K562 (cell line): Measurements from ENCODE around the gene EID2. TPM values are rescaled to one million over a fixed set of nuclear protein-coding genes. Genes with fewer than 3 reads are reported as not detected.

Source experiments
- CC2D1A ChIP-seq: fragments of 450-650 bp; IDR thresholded peaks from 2 replicates; pipeline ENCODE4 v1.6.1; 2017; ENCODE audit warnings: mild to moderate bottlenecking
- PML ChIP-seq: IDR thresholded peaks from 2 replicates; pipeline ENCODE4 v1.6.1; 2012; ENCODE audit warnings: low read length, inconsistent platforms
- RAD21 ChIP-seq, 2 experiments: fragments of 250-450 bp in 1 of 2; fragments of 450-650 bp in 1 of 2; sonication (Bioruptor Pico) in 1 of 2; formaldehyde crosslinking in 1 of 2; IDR thresholded peaks in 1 of 2; conservative IDR thresholded peaks in 1 of 2; 2 replicates each; pipeline versions ENCODE4 v1.4.0 to v1.8.0; 2020 to 2022; ENCODE audit warnings: mild to moderate bottlenecking in 2 of 2, moderate library complexity in 1 of 2
- ZBTB9 ChIP-seq: fragments of 450-650 bp; formaldehyde crosslinking; IDR thresholded peaks from 2 replicates; pipeline ENCODE4 v1.4.0; 2020; ENCODE audit warnings: mild to moderate bottlenecking, moderate library complexity
- ZNF384 ChIP-seq: IDR thresholded peaks from 2 replicates; pipeline ENCODE4 v1.6.1; 2012; ENCODE audit warnings: low read depth, low read length, improper control_type of control experiment
- polyA plus RNA-seq, 8 experiments: library from polyadenylated mRNA; depleted of rRNA in 4 of 8; stranded (reverse) in 5 of 8; unstranded in 3 of 8; fragments of >200 nt; fragmentation: Nextera tagmentation in 2 of 8; fragmentation: Illumina TruSeq in 1 of 8; extraction: Ambion mirVana in 2 of 8; extraction: Trizol in 1 of 8; gene quantifications; 2 replicates each; pipeline versions ENCODE4 v1.2.1 to v1.2.3, GENCODE V29; 2011 to 2014; ENCODE audit warnings: inconsistent platforms in 1 of 8, missing spikeins in 1 of 8
- total RNA-seq, 7 experiments: library from RNA; depleted of rRNA in 6 of 7; stranded (reverse); fragments of >200 nt in 6 of 7; fragmentation: Illumina TruSeq in 2 of 7; extraction: Trizol in 2 of 7; gene quantifications; 2 replicates each; pipeline versions ENCODE4 v1.2.1 to v1.2.3, GENCODE V29; 2011 to 2021; ENCODE audit warnings: low replicate concordance in 1 of 7
- TF ChIP-seq, protein P1 (sequence below): fragments of 200-600 bp; sonication (generic); IDR thresholded peaks from one replicate; pipeline ENCODE4 v1.6.1; 2012; ENCODE audit warnings: mild to moderate bottlenecking, low read depth, low read length, inconsistent platforms
- TF ChIP-seq, protein P2 (sequence below), 2 experiments: fragments of 450-650 bp in 1 of 2; IDR thresholded peaks; 2 replicates each; pipeline ENCODE4 v1.6.1; 2011 to 2017; ENCODE audit warnings: low read depth in 2 of 2, antibody characterized with exemption in 1 of 2, borderline replicate concordance in 1 of 2, low read length in 1 of 2, mild to moderate bottlenecking in 1 of 2, mixed read lengths in 1 of 2; ENCODE audit not compliant: control insufficient read depth in 1 of 2

EID2 gene
- total and polyA plus RNA-seq, 9 of the 15 experiments (the other 6 are each of a cell fraction or from before 2014, with no cell fraction given) = 2.5 to 18.5 (median 11.3) TPM

- TF ChIP-seq, protein P1, sequence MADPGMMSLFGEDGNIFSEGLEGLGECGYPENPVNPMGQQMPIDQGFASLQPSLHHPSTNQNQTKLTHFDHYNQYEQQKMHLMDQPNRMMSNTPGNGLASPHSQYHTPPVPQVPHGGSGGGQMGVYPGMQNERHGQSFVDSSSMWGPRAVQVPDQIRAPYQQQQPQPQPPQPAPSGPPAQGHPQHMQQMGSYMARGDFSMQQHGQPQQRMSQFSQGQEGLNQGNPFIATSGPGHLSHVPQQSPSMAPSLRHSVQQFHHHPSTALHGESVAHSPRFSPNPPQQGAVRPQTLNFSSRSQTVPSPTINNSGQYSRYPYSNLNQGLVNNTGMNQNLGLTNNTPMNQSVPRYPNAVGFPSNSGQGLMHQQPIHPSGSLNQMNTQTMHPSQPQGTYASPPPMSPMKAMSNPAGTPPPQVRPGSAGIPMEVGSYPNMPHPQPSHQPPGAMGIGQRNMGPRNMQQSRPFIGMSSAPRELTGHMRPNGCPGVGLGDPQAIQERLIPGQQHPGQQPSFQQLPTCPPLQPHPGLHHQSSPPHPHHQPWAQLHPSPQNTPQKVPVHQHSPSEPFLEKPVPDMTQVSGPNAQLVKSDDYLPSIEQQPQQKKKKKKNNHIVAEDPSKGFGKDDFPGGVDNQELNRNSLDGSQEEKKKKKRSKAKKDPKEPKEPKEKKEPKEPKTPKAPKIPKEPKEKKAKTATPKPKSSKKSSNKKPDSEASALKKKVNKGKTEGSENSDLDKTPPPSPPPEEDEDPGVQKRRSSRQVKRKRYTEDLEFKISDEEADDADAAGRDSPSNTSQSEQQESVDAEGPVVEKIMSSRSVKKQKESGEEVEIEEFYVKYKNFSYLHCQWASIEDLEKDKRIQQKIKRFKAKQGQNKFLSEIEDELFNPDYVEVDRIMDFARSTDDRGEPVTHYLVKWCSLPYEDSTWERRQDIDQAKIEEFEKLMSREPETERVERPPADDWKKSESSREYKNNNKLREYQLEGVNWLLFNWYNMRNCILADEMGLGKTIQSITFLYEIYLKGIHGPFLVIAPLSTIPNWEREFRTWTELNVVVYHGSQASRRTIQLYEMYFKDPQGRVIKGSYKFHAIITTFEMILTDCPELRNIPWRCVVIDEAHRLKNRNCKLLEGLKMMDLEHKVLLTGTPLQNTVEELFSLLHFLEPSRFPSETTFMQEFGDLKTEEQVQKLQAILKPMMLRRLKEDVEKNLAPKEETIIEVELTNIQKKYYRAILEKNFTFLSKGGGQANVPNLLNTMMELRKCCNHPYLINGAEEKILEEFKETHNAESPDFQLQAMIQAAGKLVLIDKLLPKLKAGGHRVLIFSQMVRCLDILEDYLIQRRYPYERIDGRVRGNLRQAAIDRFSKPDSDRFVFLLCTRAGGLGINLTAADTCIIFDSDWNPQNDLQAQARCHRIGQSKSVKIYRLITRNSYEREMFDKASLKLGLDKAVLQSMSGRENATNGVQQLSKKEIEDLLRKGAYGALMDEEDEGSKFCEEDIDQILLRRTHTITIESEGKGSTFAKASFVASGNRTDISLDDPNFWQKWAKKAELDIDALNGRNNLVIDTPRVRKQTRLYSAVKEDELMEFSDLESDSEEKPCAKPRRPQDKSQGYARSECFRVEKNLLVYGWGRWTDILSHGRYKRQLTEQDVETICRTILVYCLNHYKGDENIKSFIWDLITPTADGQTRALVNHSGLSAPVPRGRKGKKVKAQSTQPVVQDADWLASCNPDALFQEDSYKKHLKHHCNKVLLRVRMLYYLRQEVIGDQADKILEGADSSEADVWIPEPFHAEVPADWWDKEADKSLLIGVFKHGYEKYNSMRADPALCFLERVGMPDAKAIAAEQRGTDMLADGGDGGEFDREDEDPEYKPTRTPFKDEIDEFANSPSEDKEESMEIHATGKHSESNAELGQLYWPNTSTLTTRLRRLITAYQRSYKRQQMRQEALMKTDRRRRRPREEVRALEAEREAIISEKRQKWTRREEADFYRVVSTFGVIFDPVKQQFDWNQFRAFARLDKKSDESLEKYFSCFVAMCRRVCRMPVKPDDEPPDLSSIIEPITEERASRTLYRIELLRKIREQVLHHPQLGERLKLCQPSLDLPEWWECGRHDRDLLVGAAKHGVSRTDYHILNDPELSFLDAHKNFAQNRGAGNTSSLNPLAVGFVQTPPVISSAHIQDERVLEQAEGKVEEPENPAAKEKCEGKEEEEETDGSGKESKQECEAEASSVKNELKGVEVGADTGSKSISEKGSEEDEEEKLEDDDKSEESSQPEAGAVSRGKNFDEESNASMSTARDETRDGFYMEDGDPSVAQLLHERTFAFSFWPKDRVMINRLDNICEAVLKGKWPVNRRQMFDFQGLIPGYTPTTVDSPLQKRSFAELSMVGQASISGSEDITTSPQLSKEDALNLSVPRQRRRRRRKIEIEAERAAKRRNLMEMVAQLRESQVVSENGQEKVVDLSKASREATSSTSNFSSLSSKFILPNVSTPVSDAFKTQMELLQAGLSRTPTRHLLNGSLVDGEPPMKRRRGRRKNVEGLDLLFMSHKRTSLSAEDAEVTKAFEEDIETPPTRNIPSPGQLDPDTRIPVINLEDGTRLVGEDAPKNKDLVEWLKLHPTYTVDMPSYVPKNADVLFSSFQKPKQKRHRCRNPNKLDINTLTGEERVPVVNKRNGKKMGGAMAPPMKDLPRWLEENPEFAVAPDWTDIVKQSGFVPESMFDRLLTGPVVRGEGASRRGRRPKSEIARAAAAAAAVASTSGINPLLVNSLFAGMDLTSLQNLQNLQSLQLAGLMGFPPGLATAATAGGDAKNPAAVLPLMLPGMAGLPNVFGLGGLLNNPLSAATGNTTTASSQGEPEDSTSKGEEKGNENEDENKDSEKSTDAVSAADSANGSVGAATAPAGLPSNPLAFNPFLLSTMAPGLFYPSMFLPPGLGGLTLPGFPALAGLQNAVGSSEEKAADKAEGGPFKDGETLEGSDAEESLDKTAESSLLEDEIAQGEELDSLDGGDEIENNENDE = no peak
- peak; percentile 79 for TF ChIP-seq ZBTB9 (CRISPR knock-in tag)
- no peak for TF ChIP-seq PML
- TF ChIP-seq RAD21 (CRISPR knock-in tag; conservative IDR thresholded peaks at IDR 0.05 in 1 of 2, IDR thresholded peaks at IDR 0.05 in 1 of 2) = peak; percentile 35 to 64; a peak in 3 of 4 replicates
- TF ChIP-seq ZNF384 = 0 out of 2 replicates have a peak, but pooled peaks have one; percentile 9
- TF ChIP-seq, protein P2, sequence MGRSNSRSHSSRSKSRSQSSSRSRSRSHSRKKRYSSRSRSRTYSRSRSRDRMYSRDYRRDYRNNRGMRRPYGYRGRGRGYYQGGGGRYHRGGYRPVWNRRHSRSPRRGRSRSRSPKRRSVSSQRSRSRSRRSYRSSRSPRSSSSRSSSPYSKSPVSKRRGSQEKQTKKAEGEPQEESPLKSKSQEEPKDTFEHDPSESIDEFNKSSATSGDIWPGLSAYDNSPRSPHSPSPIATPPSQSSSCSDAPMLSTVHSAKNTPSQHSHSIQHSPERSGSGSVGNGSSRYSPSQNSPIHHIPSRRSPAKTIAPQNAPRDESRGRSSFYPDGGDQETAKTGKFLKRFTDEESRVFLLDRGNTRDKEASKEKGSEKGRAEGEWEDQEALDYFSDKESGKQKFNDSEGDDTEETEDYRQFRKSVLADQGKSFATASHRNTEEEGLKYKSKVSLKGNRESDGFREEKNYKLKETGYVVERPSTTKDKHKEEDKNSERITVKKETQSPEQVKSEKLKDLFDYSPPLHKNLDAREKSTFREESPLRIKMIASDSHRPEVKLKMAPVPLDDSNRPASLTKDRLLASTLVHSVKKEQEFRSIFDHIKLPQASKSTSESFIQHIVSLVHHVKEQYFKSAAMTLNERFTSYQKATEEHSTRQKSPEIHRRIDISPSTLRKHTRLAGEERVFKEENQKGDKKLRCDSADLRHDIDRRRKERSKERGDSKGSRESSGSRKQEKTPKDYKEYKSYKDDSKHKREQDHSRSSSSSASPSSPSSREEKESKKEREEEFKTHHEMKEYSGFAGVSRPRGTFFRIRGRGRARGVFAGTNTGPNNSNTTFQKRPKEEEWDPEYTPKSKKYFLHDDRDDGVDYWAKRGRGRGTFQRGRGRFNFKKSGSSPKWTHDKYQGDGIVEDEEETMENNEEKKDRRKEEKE (IDR thresholded peaks at IDR 0.05; ENCODE audit: borderline replicate concordance in 1 of 2, control insufficient read depth in 1 of 2, low read depth in 2 of 2, low read length in 1 of 2) = 0 out of 4 replicates have a peak, but pooled peaks of 1 of the 2 experiments have one; percentile 76
- TF ChIP-seq CC2D1A = no peak
Measured at GRCh38 chr19:39502640-39503417, 37.1 kb downstream of the EID2 start (continued).
